Skeletal muscle tissue (tissue), 4 donors: ENCODE measurements around the gene MIF4GD. TPM values are rescaled to one million over a fixed set of nuclear protein-coding genes. Genes with fewer than 3 reads are reported as not detected.

Experiments used
- H3K27ac ChIP-seq: one replicate; pipeline ENCODE4 v1.7.0; 2013; ENCODE audit warnings: mild to moderate bottlenecking, low read depth, low read length, inconsistent platforms
- H3K27me3 ChIP-seq, 3 donors: one replicate each; pipeline ENCODE4 v1.7.0; 2013; ENCODE audit warnings: low read length in 3 of 3; ENCODE audit not compliant: control insufficient read depth in 3 of 3, insufficient read depth in 3 of 3
- H3K36me3 ChIP-seq, 3 donors: one replicate each; pipeline ENCODE4 v1.7.0; 2013; ENCODE audit warnings: low read length in 3 of 3; ENCODE audit not compliant: control insufficient read depth in 3 of 3, insufficient read depth in 3 of 3
- H3K4me1 ChIP-seq, 3 donors: one replicate each; pipeline ENCODE4 v1.7.0; 2013; ENCODE audit warnings: low read length in 3 of 3, mild to moderate bottlenecking in 3 of 3; ENCODE audit not compliant: control insufficient read depth in 3 of 3, insufficient read depth in 3 of 3
- H3K4me3 ChIP-seq, 3 donors: one replicate each; pipeline ENCODE4 v1.7.0; 2013; ENCODE audit warnings: low read length in 3 of 3
- H3K9ac ChIP-seq, 3 donors: one replicate each; pipeline ENCODE4 v1.7.0; 2013; ENCODE audit warnings: low read length in 3 of 3, mild to moderate bottlenecking in 3 of 3, moderate library complexity in 2 of 3, low read depth in 1 of 3
- H3K9me3 ChIP-seq, 3 donors: one replicate each; pipeline ENCODE4 v1.7.0; 2013; ENCODE audit warnings: low read length in 3 of 3; ENCODE audit not compliant: control insufficient read depth in 3 of 3
- total RNA-seq: library from RNA; depleted of rRNA; stranded (reverse); fragments of >200 nt; gene quantifications from one replicate; pipeline ENCODE4 v1.2.3, GENCODE V29; 2014
- donor health status: Osteomylitis.

MIF4GD gene
- total RNA-seq, 1 donor from 2014 or later = 7.8 TPM

GRCh38 chr17:75239214-75239613, 31.8 kb downstream of the MIF4GD start:
- no peak overlapping the region for H3K4me3 ChIP-seq
- no peak overlapping the region for H3K9ac ChIP-seq
- H3K36me3 ChIP-seq = peaks cover 84 to 89% (median 88%) of the 10 kb centered on the region in 3 donors
- H3K9me3 ChIP-seq = no peaks in the 10 kb centered on the region
- no peak overlapping the region for H3K27ac ChIP-seq
- no peaks in the 10 kb centered on the region for H3K27me3 ChIP-seq
- H3K4me1 ChIP-seq = peaks cover 12 to 40% (median 27%) of the 10 kb centered on the region in 3 donors

GRCh38 chr17:75238684-75239191, 32.3 kb downstream of the MIF4GD start:
- peaks cover 80 to 86% (median 85%) of the 10 kb centered on the region in 3 donors for H3K36me3 ChIP-seq
- H3K9ac ChIP-seq = peak overlapping the region in 1 of 3 donors; percentile 3
- H3K27ac ChIP-seq = no peak overlapping the region
- H3K4me3 ChIP-seq = no peak overlapping the region
- H3K27me3 ChIP-seq = no peaks in the 10 kb centered on the region
- peaks cover 10 to 36% (median 24%) of the 10 kb centered on the region in 3 donors for H3K4me1 ChIP-seq
- no peaks in the 10 kb centered on the region for H3K9me3 ChIP-seq

GRCh38 chr17:75238020-75238580, 32.9 kb downstream of the MIF4GD start:
- Histone ChIP-seq H3K4me1 (peaks cover 10 to 29% (median 21%) of the 10 kb centered on the region in 3 donors), H3K27me3 (no peaks in the 10 kb centered on the region), H3K9me3 (no peaks in the 10 kb centered on the region), H3K36me3 (peaks cover 74 to 80% (median 79%) of the 10 kb centered on the region in 3 donors), H3K4me3 (no peak overlapping the region), H3K9ac (no peak overlapping the region), H3K27ac (no peak overlapping the region)

GRCh38 chr17:75237100-75238014, 33.7 kb downstream of the MIF4GD start:
- peaks cover 9 to 26% (median 20%) of the 10 kb centered on the region in 3 donors for H3K4me1 ChIP-seq
- no peaks in the 10 kb centered on the region for H3K9me3 ChIP-seq
- peaks cover 74 to 80% (median 80%) of the 10 kb centered on the region in 3 donors for H3K36me3 ChIP-seq
- H3K27ac ChIP-seq = no peak overlapping the region
- no peak overlapping the region for H3K4me3 ChIP-seq
- H3K9ac ChIP-seq = peak overlapping the region in 1 of 3 donors; percentile 40
- H3K27me3 ChIP-seq = no peaks in the 10 kb centered on the region

GRCh38 chr17:75232786-75233185, 38.2 kb downstream of the MIF4GD start:
- H3K4me3 ChIP-seq = no peak overlapping the region
- H3K27me3 ChIP-seq = no peaks in the 10 kb centered on the region
- H3K9me3 ChIP-seq = no peaks in the 10 kb centered on the region
- peaks cover 66 to 83% (median 74%) of the 10 kb centered on the region in 3 donors for H3K36me3 ChIP-seq
- H3K9ac ChIP-seq = peak overlapping the region in 1 of 3 donors; percentile 3
- no peak overlapping the region for H3K27ac ChIP-seq
- H3K4me1 ChIP-seq = peaks cover 0 to 10% (median 2%) of the 10 kb centered on the region in 3 donors

GRCh38 chr17:75231741-75232464, 39.1 kb downstream of the MIF4GD start:
- no peak overlapping the region for H3K4me3 ChIP-seq
- H3K36me3 ChIP-seq = peaks cover 60 to 79% (median 68%) of the 10 kb centered on the region in 3 donors
- peaks cover 0 to 4% (median 0%) of the 10 kb centered on the region in 3 donors for H3K4me1 ChIP-seq
- H3K9me3 ChIP-seq = no peaks in the 10 kb centered on the region
- no peak overlapping the region for H3K27ac ChIP-seq
- no peak overlapping the region for H3K9ac ChIP-seq
- no peaks in the 10 kb centered on the region for H3K27me3 ChIP-seq

- Histone ChIP-seq H3K27me3 (no peaks in the 10 kb centered on the region), H3K36me3 (peaks cover 62 to 79% (median 70%) of the 10 kb centered on the region in 3 donors)
Observed at GRCh38 chr17:75231071-75231470, 40.0 kb downstream of the MIF4GD start.

GRCh38 chr17:75228847-75229246, 42.2 kb downstream of the MIF4GD start:
- peaks cover 0 to 4% (median 0%) of the 10 kb centered on the region in 3 donors for H3K4me1 ChIP-seq
- no peaks in the 10 kb centered on the region for H3K9me3 ChIP-seq
- peaks cover 60 to 72% (median 63%) of the 10 kb centered on the region in 3 donors for H3K36me3 ChIP-seq
- H3K4me3 ChIP-seq = no peak overlapping the region
- no peak overlapping the region for H3K9ac ChIP-seq
- peak overlapping the region; percentile 32 for H3K27ac ChIP-seq
- no peaks in the 10 kb centered on the region for H3K27me3 ChIP-seq

More at GRCh38 chr17:75231071-75231470, 40.0 kb downstream of the MIF4GD start:
- Histone ChIP-seq H3K4me3 (no peak overlapping the region), H3K9ac (no peak overlapping the region), H3K9me3 (no peaks in the 10 kb centered on the region), H3K27ac (no peak overlapping the region), H3K4me1 (peaks cover 0 to 4% (median 0%) of the 10 kb centered on the region in 3 donors)

- H3K36me3 ChIP-seq = peaks cover 62 to 72% (median 65%) of the 10 kb centered on the region in 3 donors
- peaks cover 0 to 4% (median 0%) of the 10 kb centered on the region in 3 donors for H3K4me1 ChIP-seq
- no peak overlapping the region for H3K9ac ChIP-seq
- H3K4me3 ChIP-seq = no peak overlapping the region
- peak overlapping the region; percentile 21 for H3K27ac ChIP-seq
- H3K9me3 ChIP-seq = no peaks in the 10 kb centered on the region
- no peaks in the 10 kb centered on the region for H3K27me3 ChIP-seq
Observed at GRCh38 chr17:75228305-75228704, 42.7 kb downstream of the MIF4GD start.
